ENCODE results near the gene MSH5. TPM values are rescaled to one million over a fixed set of nuclear protein-coding genes. Genes with fewer than 3 reads are reported as not detected.

MSH5 gene
- total RNA-seq, 1 experiment from 2014 or later: 90.4 TPM

DNA sequence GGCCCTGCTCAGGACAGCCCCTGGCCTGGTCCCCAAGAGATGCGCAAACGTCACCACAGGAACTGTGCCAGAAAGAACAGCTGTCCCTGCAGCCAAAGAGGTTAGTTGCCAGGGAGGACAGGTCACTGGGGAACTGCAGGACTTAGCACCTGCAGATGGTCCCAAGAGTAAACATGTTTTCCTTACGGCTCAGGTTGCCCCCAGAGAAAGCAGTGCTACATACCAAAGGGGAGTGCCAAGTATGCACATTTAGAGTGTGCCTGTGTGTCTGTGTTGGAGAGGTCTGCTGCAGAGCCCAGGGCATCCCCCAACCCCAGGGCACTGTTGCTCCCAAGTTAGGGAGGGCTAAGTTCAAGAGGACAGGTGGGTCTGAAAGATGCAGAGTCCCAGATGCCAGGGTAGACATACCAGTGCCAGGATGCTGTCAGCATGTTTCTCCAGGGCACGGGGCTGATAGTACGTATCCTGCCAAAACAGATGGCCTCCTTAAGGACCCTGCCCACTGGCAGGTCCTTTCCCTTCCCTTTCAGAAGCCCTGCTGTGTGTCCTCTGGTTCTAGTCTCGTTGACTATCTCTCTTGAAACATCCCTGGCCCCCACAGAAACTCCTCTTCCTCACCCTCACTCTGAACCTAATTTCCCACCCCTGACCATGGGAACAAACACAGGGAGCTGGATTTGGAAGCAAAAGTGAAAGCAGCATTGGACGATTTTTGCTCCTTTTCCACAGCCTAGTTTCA, 38.0 kb upstream of the MSH5 start:
- Histone ChIP-seq H3K79me2 (ENCODE audit: insufficient read depth, low read length) (peaks cover 13% of the 10 kb centered on the region), H3K27ac (ENCODE audit: low read depth, low read length) (no peak overlapping the region), H3K9me3 (ENCODE audit: control insufficient read depth in 1 of 2, insufficient read depth in 1 of 2, low read depth in 1 of 2, low read length in 2 of 2) (no peaks in the 10 kb centered on the region), H4K20me1 (ENCODE audit: insufficient read depth) (no peaks in the 10 kb centered on the region), H3K9me2 (ENCODE audit: insufficient read depth) (no peaks in the 10 kb centered on the region), H2AFZ (ENCODE audit: low read depth, low read length, poor library complexity, severe bottlenecking) (no peak overlapping the region), H3K9ac (ENCODE audit: low read length) (peak overlapping the region; percentile 85), H3K36me3 (ENCODE audit: control insufficient read depth in 1 of 2, insufficient read depth in 2 of 2, low read length in 2 of 2) (0 out of 4 replicates have a peak, but pooled peaks cover 0 to under 1% of the 10 kb centered on the region in 2 experiments), H3K4me1 (ENCODE audit: control insufficient read depth in 1 of 2, insufficient read depth in 2 of 2, low read length in 2 of 2) (peaks cover 7 to 15% of the 10 kb centered on the region in 2 experiments; a peak in 3 of 4 replicates), H3K4me2 (ENCODE audit: low read length) (peak overlapping the region; percentile 77), H3K27me3 (ENCODE audit: insufficient read depth, low read length) (no peaks in the 10 kb centered on the region), H3K4me3 (replicated peaks in 1 of 2; ENCODE audit: low read depth in 1 of 2, low read length in 2 of 2) (peak overlapping the region; percentile 89 to 98)
- no peak for ATAC-seq
- intact Hi-C loops (cut with micrococcal nuclease): loop anchor here (2.0 kb wide), 1 partner anchor 37 kb away; no protein-coding TSS in a partner anchor
- ChIA-PET POLR2A (interaction anchor here (1.6 kb wide), 1 partner anchor 126 kb away, joined by 5 read pairs; the partner anchor contains the start of gene HSPA1B), CTCF (no interaction called here), RAD21 (ENCODE audit: low non-redundant PET in 1 of 2, low total read pairs in 2 of 2, uncharacterized antibody in 2 of 2, unreplicated experiment in 2 of 2) (no interaction called here)
- BruUV-seq (replicated peaks): no TSS peak
- TF ChIP-seq CBX3 (IDR thresholded peaks at IDR 0.05; ENCODE audit: low read depth) (no peak), ELF1 (IDR thresholded peaks at IDR 0.05; ENCODE audit: borderline replicate concordance, low read depth) (no peak), TCF7L2 (IDR thresholded peaks at IDR 0.05; ENCODE audit: borderline replicate concordance, extremely low read depth, insufficient read depth, insufficient read length) (no peak), RAD21 (IDR thresholded peaks at IDR 0.05; ENCODE audit: low read depth) (no peak)
- DNase-seq (ENCODE audit: low read depth, low spot score): no peak

DNA sequence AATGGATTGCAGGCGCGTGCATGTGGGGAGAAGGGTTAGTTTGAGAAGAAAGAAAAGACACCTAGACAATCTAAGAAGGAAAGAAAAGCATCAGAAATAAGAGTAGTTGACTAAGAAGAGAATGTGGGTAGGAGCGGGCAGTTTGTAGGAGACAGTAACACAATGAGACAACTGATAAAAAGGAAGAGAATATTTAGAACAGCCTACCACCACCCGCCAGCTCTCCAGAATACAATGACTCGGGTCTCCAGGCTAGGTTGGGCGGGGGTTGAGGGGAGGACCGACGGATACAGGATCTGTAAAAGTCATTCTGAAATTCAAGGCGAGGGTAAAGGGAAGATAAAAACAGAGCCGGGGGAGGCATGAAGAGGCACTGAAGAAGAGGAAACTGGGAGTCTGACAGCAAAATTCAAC, 37.4 kb upstream of the MSH5 start:
- intact Hi-C loops (cut with micrococcal nuclease): loop anchor here (2.0 kb wide), 1 partner anchor 36 kb away; no protein-coding TSS in a partner anchor
- no peaks in the 10 kb centered on the region for H4K20me1 ChIP-seq (ENCODE audit: insufficient read depth)
- DNase-seq (ENCODE audit: low read depth, low spot score): no peak
- peaks cover 7 to 15% of the 10 kb centered on the region in 2 experiments; a peak in 3 of 4 replicates for H3K4me1 ChIP-seq (ENCODE audit: control insufficient read depth in 1 of 2, insufficient read depth in 2 of 2, low read length in 2 of 2)
- peaks cover 13% of the 10 kb centered on the region for H3K79me2 ChIP-seq (ENCODE audit: insufficient read depth, low read length)
- POLR2A ChIA-PET: interaction anchor here (1.1 to 1.6 kb wide), 6 partner anchors 36 to 132 kb away, joined by 3 to 5 read pairs (median 4); partner anchors contain the start of genes HSPA1B, MSH5 and VARS1
- RAD21 ChIA-PET (ENCODE audit: low non-redundant PET in 1 of 2, low total read pairs in 2 of 2, uncharacterized antibody in 2 of 2, unreplicated experiment in 2 of 2): no interaction called here
- ATAC-seq: peak; percentile 10
- H3K27me3 ChIP-seq (ENCODE audit: insufficient read depth, low read length): no peaks in the 10 kb centered on the region
- H3K9ac ChIP-seq (ENCODE audit: low read length): peak overlapping the region; percentile 85
- peak overlapping the region; percentile 89 to 98 for H3K4me3 ChIP-seq (replicated peaks in 1 of 2; ENCODE audit: low read depth in 1 of 2, low read length in 2 of 2)
- H3K9me3 ChIP-seq (ENCODE audit: control insufficient read depth in 1 of 2, insufficient read depth in 1 of 2, low read depth in 1 of 2, low read length in 2 of 2): no peaks in the 10 kb centered on the region
- H3K4me2 ChIP-seq (ENCODE audit: low read length): peak overlapping the region; percentile 77
- peak overlapping the region; percentile 82 for H3K27ac ChIP-seq (ENCODE audit: low read depth, low read length)
- TSS peak; percentile 62 for BruUV-seq (replicated peaks)
- H2AFZ ChIP-seq (ENCODE audit: low read depth, low read length, poor library complexity, severe bottlenecking): no peak overlapping the region
- no peaks in the 10 kb centered on the region for H3K36me3 ChIP-seq (ENCODE audit: control insufficient read depth in 1 of 2, insufficient read depth in 2 of 2, low read length in 2 of 2)
- TF ChIP-seq MAX (IDR thresholded peaks at IDR 0.05): no peak
- TF ChIP-seq ELF1 (IDR thresholded peaks at IDR 0.05; ENCODE audit: borderline replicate concordance, low read depth): no peak
- TF ChIP-seq CBX3 (IDR thresholded peaks at IDR 0.05; ENCODE audit: low read depth): no peak
- TF ChIP-seq YY1 (IDR thresholded peaks at IDR 0.05; ENCODE audit: extremely low read depth, insufficient replicate concordance, low read depth, low read length): no peak
- TF ChIP-seq SIN3A (IDR thresholded peaks at IDR 0.05; ENCODE audit: low read depth): no peak
- TF ChIP-seq SRF (IDR thresholded peaks at IDR 0.05; ENCODE audit: low read depth): no peak
- no peak for TF ChIP-seq POLR2AphosphoS5 (IDR thresholded peaks at IDR 0.05; ENCODE audit: low read depth, low read length)
- TF ChIP-seq, protein P1, sequence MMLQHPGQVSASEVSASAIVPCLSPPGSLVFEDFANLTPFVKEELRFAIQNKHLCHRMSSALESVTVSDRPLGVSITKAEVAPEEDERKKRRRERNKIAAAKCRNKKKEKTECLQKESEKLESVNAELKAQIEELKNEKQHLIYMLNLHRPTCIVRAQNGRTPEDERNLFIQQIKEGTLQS (IDR thresholded peaks at IDR 0.05): no peak
- no peak for TF ChIP-seq CEBPB (IDR thresholded peaks at IDR 0.05; ENCODE audit: low read depth)
- TF ChIP-seq SP1 (IDR thresholded peaks at IDR 0.05; ENCODE audit: low read depth): no peak
- TF ChIP-seq REST (IDR thresholded peaks at IDR 0.05; ENCODE audit: low read depth): no peak
- no peak for TF ChIP-seq EGR1 (IDR thresholded peaks at IDR 0.05; ENCODE audit: low read depth)
- TF ChIP-seq TCF7L2 (IDR thresholded peaks at IDR 0.05; ENCODE audit: borderline replicate concordance, extremely low read depth, insufficient read depth, insufficient read length): no peak
- CTCF ChIA-PET: interaction anchor here (1.2 to 2.1 kb wide), 3 partner anchors 10 to 67 kb away, joined by 3 to 10 read pairs (median 7); no protein-coding TSS in a partner anchor
- H3K9me2 ChIP-seq (ENCODE audit: insufficient read depth): no peaks in the 10 kb centered on the region

Measured in HCT116 (cell line).